Prostate gland (tissue), 2 donors: Measurements from ENCODE around the gene KCTD21. TPM values are rescaled to one million over a fixed set of nuclear protein-coding genes. Genes with fewer than 3 reads are reported as not detected.
A peak's percentile ranks its signal among the peaks of the same experiment; 100 is the strongest.
"Not testable (repeated sequence)": the region's sequence is repeated elsewhere in the genome, so short reads cannot be mapped to it uniquely, and the experiment has no call there.

Source experiments
- DNase-seq: peaks from one replicate; pipeline ENCODE4 v3.0.0-alpha.2; 2019; ENCODE audit warnings: low spot score
- H3K27ac ChIP-seq, 2 donors: fragments of 200-600 bp; sonication (generic); 2 replicates each; pipeline ENCODE4 v1.5.1; 2017 to 2019
- H3K27me3 ChIP-seq: fragments of 200-600 bp; sonication (generic); replicated peaks from 2 replicates; pipeline ENCODE4 v1.5.1; 2019; ENCODE audit not compliant: insufficient read depth
- H3K36me3 ChIP-seq, 2 donors: fragments of 200-600 bp; sonication (generic); 1 replicate in 1 of 2; 2 replicates in 1 of 2; pipeline versions ENCODE4 v1.5.1 to v1.8.1; 2017 to 2019
- H3K4me1 ChIP-seq: fragments of 200-600 bp; sonication (generic); replicated peaks from 2 replicates; pipeline ENCODE4 v1.5.1; 2019
- H3K4me3 ChIP-seq, 2 donors: fragments of 200-600 bp; sonication (generic); 2 replicates each; pipeline ENCODE4 v1.5.1; 2017 to 2019
- H3K9me3 ChIP-seq: fragments of 200-600 bp; sonication (generic); 2 replicates; pipeline ENCODE4 v1.5.1; 2017
- POLR2A ChIP-seq: fragments of 450-650 bp; IDR thresholded peaks from one replicate; pipeline ENCODE4 v1.6.1; 2016; ENCODE audit warnings: antibody characterized with exemption, mild to moderate bottlenecking
- POLR2AphosphoS5 ChIP-seq: sonication (generic); formaldehyde crosslinking; IDR thresholded peaks from one replicate; pipeline ENCODE4 v1.6.1; 2017; ENCODE audit warnings: antibody characterized with exemption
- WGBS: methylation state at CpG from one replicate; pipeline ENCODE4 v1.1.5; 2018; 5-methylcytosine and 5-hydroxymethylcytosine counted together
- intact Hi-C: fragments of 100-400 bp; cut with DNase I; formaldehyde crosslinking; loops from one replicate; pipeline ENCODE4 v1.14.2; 2022
- total RNA-seq, 2 donors: library from RNA; depleted of rRNA; stranded (reverse); fragments of >200 nt; gene quantifications; one replicate each; pipeline ENCODE4 v1.1.0, GENCODE V29; 2016
- TF ChIP-seq, protein P1 (sequence below), 4 experiments: fragments of 200-600 bp in 2 of 4; fragments of 450-650 bp in 2 of 4; sonication (generic) in 2 of 4; IDR thresholded peaks; 1 replicate in 3 of 4; 2 replicates in 1 of 4; pipeline ENCODE4 v1.5.1; 2016 to 2019; ENCODE audit warnings: antibody characterized with exemption in 4 of 4, mild to moderate bottlenecking in 2 of 4, moderate library complexity in 2 of 4

Gene KCTD21, protein sequence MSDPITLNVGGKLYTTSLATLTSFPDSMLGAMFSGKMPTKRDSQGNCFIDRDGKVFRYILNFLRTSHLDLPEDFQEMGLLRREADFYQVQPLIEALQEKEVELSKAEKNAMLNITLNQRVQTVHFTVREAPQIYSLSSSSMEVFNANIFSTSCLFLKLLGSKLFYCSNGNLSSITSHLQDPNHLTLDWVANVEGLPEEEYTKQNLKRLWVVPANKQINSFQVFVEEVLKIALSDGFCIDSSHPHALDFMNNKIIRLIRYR
- 10 to 100 TPM in 1 of 2 donors, 1 to 10 TPM in 1; 7.3 to 12.2 TPM for total RNA-seq

DNA sequence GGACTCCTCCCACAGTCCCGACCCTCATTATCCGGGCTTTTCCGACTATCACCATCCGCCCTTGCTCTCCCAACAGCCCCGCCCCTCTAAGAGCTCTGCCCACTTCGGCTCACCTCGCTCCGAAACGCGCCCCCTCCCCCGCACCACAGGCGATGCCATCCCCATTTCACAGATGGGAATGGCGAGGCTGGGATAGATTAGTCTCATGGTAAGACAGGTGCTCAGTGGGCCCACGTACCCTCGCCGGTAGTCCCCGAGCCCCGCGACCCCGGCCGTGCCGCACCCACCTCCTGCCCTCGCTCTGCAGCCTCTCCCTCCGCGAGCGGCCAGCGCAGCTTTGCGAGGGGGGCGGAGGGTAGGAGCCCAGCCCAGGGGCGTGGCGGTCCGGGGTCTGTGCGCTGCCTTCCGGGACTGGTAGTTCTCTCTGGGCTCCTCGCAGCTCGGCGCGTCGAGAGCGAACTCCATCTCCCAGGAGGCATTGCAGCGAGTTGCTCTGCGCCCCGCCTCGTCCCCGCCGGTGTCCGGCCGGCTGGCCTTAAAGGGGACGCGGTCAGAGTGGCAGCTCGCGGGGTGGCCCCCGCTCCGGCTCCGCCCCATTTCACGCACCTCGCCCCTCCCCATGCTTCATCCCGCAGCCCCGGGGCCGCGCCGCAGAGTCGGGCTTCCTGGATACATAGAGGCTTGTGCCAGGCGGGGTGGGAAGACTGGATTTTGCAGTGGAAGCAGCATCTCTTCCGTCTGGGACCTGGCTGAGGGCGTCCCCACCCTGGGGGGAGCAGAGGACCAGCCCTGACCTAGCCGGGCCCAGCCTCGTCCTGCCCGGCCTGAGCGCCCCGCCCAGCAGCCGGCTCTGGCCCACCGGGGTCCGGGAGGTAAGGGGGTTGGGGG lies at the start of gene KCTD21, which contains the start of gene USP35:
TSS of gene KCTD21 (minus strand) at position 341 of the 888 bp plus-strand sequence. CDS start 14,072 bp downstream, outside the sequence.
TSS of gene USP35 (plus strand) at position 634 of the 888 bp plus-strand sequence. CDS start 7,327 bp downstream, outside the sequence.
- no peaks in the 10 kb centered on the region for H3K27me3 ChIP-seq
- intact Hi-C loops = no loop called here
- TF ChIP-seq POLR2A (peak; percentile 76), POLR2AphosphoS5 (peak; percentile 89)
- TF ChIP-seq, protein P1, sequence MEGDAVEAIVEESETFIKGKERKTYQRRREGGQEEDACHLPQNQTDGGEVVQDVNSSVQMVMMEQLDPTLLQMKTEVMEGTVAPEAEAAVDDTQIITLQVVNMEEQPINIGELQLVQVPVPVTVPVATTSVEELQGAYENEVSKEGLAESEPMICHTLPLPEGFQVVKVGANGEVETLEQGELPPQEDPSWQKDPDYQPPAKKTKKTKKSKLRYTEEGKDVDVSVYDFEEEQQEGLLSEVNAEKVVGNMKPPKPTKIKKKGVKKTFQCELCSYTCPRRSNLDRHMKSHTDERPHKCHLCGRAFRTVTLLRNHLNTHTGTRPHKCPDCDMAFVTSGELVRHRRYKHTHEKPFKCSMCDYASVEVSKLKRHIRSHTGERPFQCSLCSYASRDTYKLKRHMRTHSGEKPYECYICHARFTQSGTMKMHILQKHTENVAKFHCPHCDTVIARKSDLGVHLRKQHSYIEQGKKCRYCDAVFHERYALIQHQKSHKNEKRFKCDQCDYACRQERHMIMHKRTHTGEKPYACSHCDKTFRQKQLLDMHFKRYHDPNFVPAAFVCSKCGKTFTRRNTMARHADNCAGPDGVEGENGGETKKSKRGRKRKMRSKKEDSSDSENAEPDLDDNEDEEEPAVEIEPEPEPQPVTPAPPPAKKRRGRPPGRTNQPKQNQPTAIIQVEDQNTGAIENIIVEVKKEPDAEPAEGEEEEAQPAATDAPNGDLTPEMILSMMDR (IDR thresholded peaks at IDR 0.05) = peak in 2 of 4 experiments; percentile 15 to 26
- peak within 1 kb of the TSS; percentile 79 to 87 for H3K27ac ChIP-seq
- no peaks in the 10 kb centered on the region for H3K36me3 ChIP-seq
- no peaks in the 10 kb centered on the region for H3K9me3 ChIP-seq
- H3K4me1 ChIP-seq = no peaks in the 10 kb centered on the region
- peak; percentile 95 for DNase-seq
- under 1% methylated on average over 57 of the region's 74 CpGs for WGBS
- peak within 1 kb of the TSS; percentile 64 to 88 for H3K4me3 ChIP-seq

DNA sequence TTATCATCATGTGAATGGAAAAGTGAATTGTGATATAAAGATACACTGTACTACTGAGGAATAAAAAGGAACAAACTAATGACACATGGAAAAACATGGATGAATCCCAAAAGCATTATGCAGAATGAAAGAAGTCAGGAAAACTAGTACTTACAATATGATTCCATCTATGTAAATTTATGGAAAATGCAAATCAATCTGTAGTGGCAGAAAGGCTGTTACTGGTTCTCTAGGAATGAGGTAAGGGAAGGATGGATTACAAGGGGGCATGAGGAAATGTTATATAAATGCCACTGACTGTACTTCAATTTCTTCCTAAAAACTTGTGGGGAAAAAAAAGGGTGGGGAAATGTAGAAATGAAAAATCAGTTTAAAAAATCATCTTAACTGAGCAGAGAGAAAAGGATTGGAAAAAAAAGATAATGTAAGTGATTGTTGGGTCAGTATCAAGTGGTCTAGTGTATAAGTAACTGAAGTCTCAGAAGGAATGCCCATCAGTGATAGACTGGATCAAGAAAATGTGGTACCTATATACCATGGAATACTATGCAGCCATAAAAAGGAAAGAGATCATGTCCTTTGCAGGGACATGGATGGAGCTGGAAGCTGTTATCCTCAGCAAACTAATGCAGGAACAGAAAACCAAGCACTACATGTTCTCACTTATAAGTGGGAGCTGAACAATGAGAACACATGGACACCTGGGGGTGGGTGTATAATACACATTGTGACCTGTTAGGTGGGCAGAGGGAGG lies 49.0 kb upstream of the KCTD21 start:
- Histone ChIP-seq H3K27me3 (no peaks in the 10 kb centered on the region), H3K9me3 (no peaks in the 10 kb centered on the region), H3K36me3 (no peaks in the 10 kb centered on the region), H3K4me3 (no peak overlapping the region), H3K27ac (no peak overlapping the region), H3K4me1 (no peaks in the 10 kb centered on the region)
- DNase-seq = no peak
- intact Hi-C loops = no loop called here
- TF ChIP-seq, protein P1 (IDR thresholded peaks at IDR 0.05) = no peak
- no peak for TF ChIP-seq POLR2AphosphoS5
- no peak for TF ChIP-seq POLR2A

DNA sequence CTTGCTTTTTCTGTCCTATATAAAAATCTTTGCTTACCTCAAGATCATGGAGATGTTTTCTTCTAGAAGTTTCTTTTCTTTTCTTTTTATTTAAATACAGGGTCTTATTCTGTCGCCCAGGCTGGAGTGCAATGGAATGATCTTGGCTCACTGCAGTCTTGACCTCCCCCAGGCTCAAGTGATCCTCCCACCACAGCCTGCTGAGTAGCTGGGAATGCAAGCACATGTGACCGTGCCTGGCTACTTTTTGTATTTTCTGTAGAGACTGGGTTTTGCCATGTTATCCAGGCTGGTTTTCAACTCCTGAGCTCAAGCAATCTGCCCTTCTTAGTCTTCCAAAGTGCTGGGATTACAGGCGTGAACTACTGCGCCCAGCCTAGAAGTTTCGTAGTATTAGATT lies 45.6 kb upstream of the KCTD21 start:
- Histone ChIP-seq H3K27ac (no peak overlapping the region), H3K4me1 (no peaks in the 10 kb centered on the region), H3K27me3 (no peaks in the 10 kb centered on the region), H3K36me3 (no peaks in the 10 kb centered on the region), H3K4me3 (no peak overlapping the region), H3K9me3 (no peaks in the 10 kb centered on the region)
- DNase-seq = no peak
- TF ChIP-seq POLR2A (no peak), POLR2AphosphoS5 (no peak)
- TF ChIP-seq, protein P1 (IDR thresholded peaks at IDR 0.05) = no peak
- intact Hi-C loops = no loop called here
- WGBS = 86% methylated on average over 5 of the region's 5 CpGs

DNA sequence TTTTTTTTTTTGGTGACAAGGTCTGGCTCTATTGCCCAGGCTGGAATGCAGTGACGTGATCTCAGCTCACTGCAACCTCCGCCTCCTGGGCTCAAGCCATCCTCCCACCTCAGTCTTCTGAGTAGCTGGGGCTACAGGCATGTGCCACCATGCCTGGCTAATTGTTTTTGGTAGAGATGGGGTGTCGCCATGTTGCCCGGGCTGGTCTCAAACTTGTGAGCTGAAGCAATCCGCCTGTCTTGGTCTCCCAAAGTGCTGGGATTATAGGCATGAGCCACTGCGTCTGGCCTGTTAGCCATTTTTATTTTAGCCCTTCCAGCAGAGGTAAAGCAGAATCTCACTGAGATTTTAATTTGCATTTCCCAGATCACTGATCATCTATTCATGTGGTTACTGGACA lies 44.6 kb upstream of the KCTD21 start:
- H3K27ac ChIP-seq, DNase-seq, H3K4me3 ChIP-seq: not testable (repeated sequence)

DNA sequence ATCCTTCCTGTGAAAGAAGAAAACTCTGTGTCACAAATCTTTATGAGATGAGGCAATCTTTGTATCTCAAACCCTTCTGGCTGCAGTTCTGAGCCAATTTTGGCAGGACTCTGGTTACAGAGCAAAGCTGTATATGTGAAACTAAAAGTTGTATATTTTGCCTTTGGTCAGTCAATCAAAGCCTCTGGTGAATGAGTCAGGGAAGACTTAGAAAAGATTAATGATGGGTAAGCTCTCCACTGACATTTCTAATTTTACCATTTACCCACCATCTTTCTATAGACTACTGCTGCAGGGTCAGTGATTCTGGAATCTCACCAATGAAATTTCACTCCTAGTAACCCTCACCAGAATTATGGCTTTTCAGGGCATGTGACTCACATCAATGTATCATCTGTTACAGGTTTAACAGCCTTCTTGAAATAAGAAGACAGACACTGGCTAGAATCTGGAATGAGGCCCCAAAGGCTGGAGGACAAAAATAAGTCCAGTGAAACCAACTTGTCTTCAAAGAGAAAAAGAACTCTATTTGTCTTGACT lies 43.6 kb upstream of the KCTD21 start:
- DNase-seq = no peak
- no peaks in the 10 kb centered on the region for H3K27me3 ChIP-seq
- no peaks in the 10 kb centered on the region for H3K4me1 ChIP-seq
- H3K4me3 ChIP-seq = no peak overlapping the region
- H3K36me3 ChIP-seq = no peaks in the 10 kb centered on the region
- intact Hi-C loops = no loop called here
- no peak for TF ChIP-seq POLR2A
- TF ChIP-seq POLR2AphosphoS5 = no peak
- TF ChIP-seq, protein P1 (IDR thresholded peaks at IDR 0.05) = no peak
- H3K9me3 ChIP-seq = no peaks in the 10 kb centered on the region
- no peak overlapping the region for H3K27ac ChIP-seq

More for the DNA sequence above, 44.6 kb upstream of the KCTD21 start:
- intact Hi-C loops, H3K4me1 ChIP-seq, H3K9me3 ChIP-seq, H3K27me3 ChIP-seq, H3K36me3 ChIP-seq: not testable (repeated sequence)
- 80% methylated on average over 6 of the region's 6 CpGs for WGBS
